Measurements from ENCODE around the gene ITPRIPL2.

The ITPRIPL2 gene

GRCh38 chr16:19116711-19117449, 3.1 kb downstream of the ITPRIPL2 start:
- Histone ChIP-seq H3F3A (ENCODE audit: low read depth) (no peaks in the 10 kb centered on the region), H3K4me3 (ENCODE audit: low read length, poor library complexity, severe bottlenecking) (no peak overlapping the region), H3K4me1 (ENCODE audit: insufficient read depth, low read length, poor library complexity, severe bottlenecking) (peaks cover 5% of the 10 kb centered on the region), H4K20me1 (ENCODE audit: insufficient read depth, low read length, poor library complexity, severe bottlenecking) (no peaks in the 10 kb centered on the region), H3K79me2 (ENCODE audit: insufficient read depth, low read length) (no peaks in the 10 kb centered on the region), H3K27me3 (ENCODE audit: insufficient read depth, low read length, poor library complexity, severe bottlenecking) (no peaks in the 10 kb centered on the region), H3K9me2 (replicated peaks; ENCODE audit: low read depth, low read length) (no peaks in the 10 kb centered on the region), H3K36me3 (ENCODE audit: insufficient read depth, low read length) (no peaks in the 10 kb centered on the region), H2AFZ (ENCODE audit: low read length) (peak overlapping the region; percentile 59), H3K9ac (ENCODE audit: low read depth, low read length, poor library complexity, severe bottlenecking) (no peak overlapping the region), H3K4me2 (ENCODE audit: low read depth, low read length, poor library complexity, severe bottlenecking) (peak overlapping the region; percentile 15), H3K9me3 (ENCODE audit: insufficient read depth, low read depth, low read length) (no peaks in the 10 kb centered on the region)
- TF ChIP-seq CTCF (conservative IDR thresholded peaks at IDR 0.05; ENCODE audit: low read length) (no peak), EZH2phosphoT487 (IDR thresholded peaks at IDR 0.05; ENCODE audit: borderline replicate concordance) (no peak)

- H3K4me3 ChIP-seq (ENCODE audit: low read length, poor library complexity, severe bottlenecking) = no peak overlapping the region
- H3K9me3 ChIP-seq (ENCODE audit: insufficient read depth, low read depth, low read length) = no peaks in the 10 kb centered on the region
- H3K36me3 ChIP-seq (ENCODE audit: insufficient read depth, low read length) = no peaks in the 10 kb centered on the region
- TF ChIP-seq EZH2phosphoT487 (IDR thresholded peaks at IDR 0.05; ENCODE audit: borderline replicate concordance) (no peak), CTCF (conservative IDR thresholded peaks at IDR 0.05; ENCODE audit: low read length) (no peak)
- no peaks in the 10 kb centered on the region for H3F3A ChIP-seq (ENCODE audit: low read depth)
- no peak overlapping the region for H3K9ac ChIP-seq (ENCODE audit: low read depth, low read length, poor library complexity, severe bottlenecking)
- H3K4me2 ChIP-seq (ENCODE audit: low read depth, low read length, poor library complexity, severe bottlenecking) = no peak overlapping the region
- H3K27me3 ChIP-seq (ENCODE audit: insufficient read depth, low read length, poor library complexity, severe bottlenecking) = no peaks in the 10 kb centered on the region
- 0 out of 2 replicates have a peak overlapping the region, but pooled peaks have one; percentile 45 for H2AFZ ChIP-seq (ENCODE audit: low read length)
- H3K4me1 ChIP-seq (ENCODE audit: insufficient read depth, low read length, poor library complexity, severe bottlenecking) = peaks cover 5% of the 10 kb centered on the region
- H3K79me2 ChIP-seq (ENCODE audit: insufficient read depth, low read length) = no peaks in the 10 kb centered on the region
- H3K9me2 ChIP-seq (replicated peaks; ENCODE audit: low read depth, low read length) = no peaks in the 10 kb centered on the region
- H4K20me1 ChIP-seq (ENCODE audit: insufficient read depth, low read length, poor library complexity, severe bottlenecking) = no peaks in the 10 kb centered on the region
Measured at GRCh38 chr16:19118938-19119431, 5.2 kb downstream of the ITPRIPL2 start.

- Histone ChIP-seq H3F3A (ENCODE audit: low read depth) (no peaks in the 10 kb centered on the region), H3K4me3 (ENCODE audit: low read length, poor library complexity, severe bottlenecking) (no peak overlapping the region), H3K9ac (ENCODE audit: low read depth, low read length, poor library complexity, severe bottlenecking) (no peak overlapping the region), H3K27me3 (ENCODE audit: insufficient read depth, low read length, poor library complexity, severe bottlenecking) (no peaks in the 10 kb centered on the region), H3K79me2 (ENCODE audit: insufficient read depth, low read length) (no peaks in the 10 kb centered on the region), H3K36me3 (ENCODE audit: insufficient read depth, low read length) (no peaks in the 10 kb centered on the region), H3K9me2 (replicated peaks; ENCODE audit: low read depth, low read length) (no peaks in the 10 kb centered on the region), H2AFZ (ENCODE audit: low read length) (no peak overlapping the region), H4K20me1 (ENCODE audit: insufficient read depth, low read length, poor library complexity, severe bottlenecking) (no peaks in the 10 kb centered on the region), H3K4me2 (ENCODE audit: low read depth, low read length, poor library complexity, severe bottlenecking) (no peak overlapping the region), H3K9me3 (ENCODE audit: insufficient read depth, low read depth, low read length) (no peaks in the 10 kb centered on the region), H3K4me1 (ENCODE audit: insufficient read depth, low read length, poor library complexity, severe bottlenecking) (peaks cover 5% of the 10 kb centered on the region)
- no peak for TF ChIP-seq CTCF (conservative IDR thresholded peaks at IDR 0.05; ENCODE audit: low read length)
- no peak for TF ChIP-seq EZH2phosphoT487 (IDR thresholded peaks at IDR 0.05; ENCODE audit: borderline replicate concordance)
Measured at GRCh38 chr16:19119564-19119963, 5.8 kb downstream of the ITPRIPL2 start.

All from Loucy (cell line).